ENCODE measurements around the gene CNTN1. TPM values are rescaled to one million over a fixed set of nuclear protein-coding genes. Genes with fewer than 3 reads are reported as not detected.

The CNTN1 gene
- total RNA-seq, 2 donors from 2014 or later, result 16.3 to 33.6 TPM

DNA sequence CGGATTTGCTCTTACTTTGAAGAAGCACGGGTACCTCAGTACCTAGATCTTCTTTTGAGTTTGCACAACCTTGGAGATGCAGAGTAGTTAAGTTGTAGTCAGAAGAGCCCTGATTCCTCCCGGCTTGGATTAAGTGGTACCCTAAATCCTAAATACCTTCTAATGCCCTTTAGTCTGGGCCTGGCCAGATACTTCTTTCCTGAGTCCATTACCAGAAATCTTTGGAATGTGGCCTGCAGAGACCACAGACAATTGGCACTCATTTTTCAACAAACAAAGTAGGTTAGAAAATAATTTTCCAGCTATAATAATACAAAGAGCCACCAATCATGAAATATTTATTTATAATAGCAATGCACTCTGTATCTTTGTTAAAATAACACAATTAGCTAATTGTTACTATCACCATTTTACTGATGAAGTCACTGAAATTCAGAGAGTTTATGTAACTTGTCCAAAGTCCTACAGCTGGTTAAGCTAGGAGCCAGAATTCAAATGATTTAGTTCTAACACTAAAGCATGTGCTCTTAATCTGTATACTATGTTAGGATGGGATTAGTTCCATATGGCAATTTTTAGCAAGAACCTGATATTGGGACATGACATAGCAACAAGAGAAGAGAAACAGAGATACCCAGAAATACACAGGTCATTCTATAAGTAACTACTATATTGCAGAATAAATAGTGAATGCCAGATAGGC, 363.8 kb downstream of the CNTN1 start:
- Histone ChIP-seq H3K9me3 (no peaks in the 10 kb centered on the region), H3K4me3 (no peak overlapping the region), H3K36me3 (no peaks in the 10 kb centered on the region), H3K27ac (no peak overlapping the region), H3K27me3 (replicated peaks; ENCODE audit: insufficient read depth) (no peaks in the 10 kb centered on the region), H3K4me1 (replicated peaks) (peaks cover 5% of the 10 kb centered on the region)
- WGBS, result 78% methylated on average over 3 of the region's 3 CpGs
- intact Hi-C loops (cut with DNase I), result no loop called here
- TF ChIP-seq CTCF (IDR thresholded peaks at IDR 0.05), result no peak
- no peak for TF ChIP-seq POLR2A (IDR thresholded peaks at IDR 0.05)
- TF ChIP-seq POLR2AphosphoS5 (IDR thresholded peaks at IDR 0.05), result no peak
- no peak for DNase-seq (ENCODE audit: low spot score)

- no peaks in the 10 kb centered on the region for H3K4me1 ChIP-seq (replicated peaks)
- H3K27ac ChIP-seq, result no peak overlapping the region
- H3K9me3 ChIP-seq, result no peaks in the 10 kb centered on the region
- no peak overlapping the region for H3K4me3 ChIP-seq
- H3K27me3 ChIP-seq (replicated peaks; ENCODE audit: insufficient read depth), result no peaks in the 10 kb centered on the region
- H3K36me3 ChIP-seq, result no peaks in the 10 kb centered on the region
- TF ChIP-seq CTCF (IDR thresholded peaks at IDR 0.05), result no peak
- no peak for TF ChIP-seq POLR2A (IDR thresholded peaks at IDR 0.05)
- TF ChIP-seq POLR2AphosphoS5 (IDR thresholded peaks at IDR 0.05), result no peak
- intact Hi-C loops (cut with DNase I), result no loop called here
- DNase-seq (ENCODE audit: low spot score), result no peak
Measured at GRCh38 chr12:41058266-41058665, 366.0 kb downstream of the CNTN1 start.

- intact Hi-C loops (cut with DNase I), result no loop called here
- no peaks in the 10 kb centered on the region for H3K4me1 ChIP-seq (replicated peaks)
- no peaks in the 10 kb centered on the region for H3K36me3 ChIP-seq
- H3K4me3 ChIP-seq, result no peak overlapping the region
- TF ChIP-seq POLR2A (IDR thresholded peaks at IDR 0.05), result no peak
- peak; percentile 85 for TF ChIP-seq POLR2AphosphoS5 (IDR thresholded peaks at IDR 0.05)
- H3K9me3 ChIP-seq, result no peaks in the 10 kb centered on the region
- H3K27me3 ChIP-seq (replicated peaks; ENCODE audit: insufficient read depth), result no peaks in the 10 kb centered on the region
- peak; percentile 72 for DNase-seq (ENCODE audit: low spot score)
- WGBS, result 23% methylated on average over 2 of the region's 2 CpGs
- H3K27ac ChIP-seq, result no peak overlapping the region
Measured at GRCh38 chr12:41061192-41061591, 369.0 kb downstream of the CNTN1 start.

DNA sequence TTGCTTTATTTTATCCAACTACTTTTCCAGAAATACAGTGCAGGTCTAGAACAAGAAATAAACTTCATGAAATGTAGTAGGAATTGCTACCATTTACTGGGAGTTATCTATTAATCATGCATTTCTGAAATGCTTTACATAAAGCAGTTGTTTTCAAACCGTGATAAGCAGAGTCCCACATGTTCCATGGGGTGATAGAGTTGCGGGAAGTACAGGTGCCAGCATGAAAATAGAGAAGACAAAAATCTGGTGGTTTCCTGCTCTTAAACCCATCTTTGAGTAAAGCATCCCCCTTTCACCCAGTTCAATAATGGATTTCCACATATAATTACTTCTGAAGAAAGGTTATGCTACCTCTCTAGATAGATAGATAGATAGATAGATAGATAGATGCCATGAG, 372.2 kb downstream of the CNTN1 start:
- 86% methylated on average over 2 of the region's 2 CpGs for WGBS
- intact Hi-C loops (cut with DNase I), result no loop called here
- TF ChIP-seq POLR2AphosphoS5 (IDR thresholded peaks at IDR 0.05) (no peak), CTCF (IDR thresholded peaks at IDR 0.05) (no peak), POLR2A (IDR thresholded peaks at IDR 0.05) (no peak)

DNA sequence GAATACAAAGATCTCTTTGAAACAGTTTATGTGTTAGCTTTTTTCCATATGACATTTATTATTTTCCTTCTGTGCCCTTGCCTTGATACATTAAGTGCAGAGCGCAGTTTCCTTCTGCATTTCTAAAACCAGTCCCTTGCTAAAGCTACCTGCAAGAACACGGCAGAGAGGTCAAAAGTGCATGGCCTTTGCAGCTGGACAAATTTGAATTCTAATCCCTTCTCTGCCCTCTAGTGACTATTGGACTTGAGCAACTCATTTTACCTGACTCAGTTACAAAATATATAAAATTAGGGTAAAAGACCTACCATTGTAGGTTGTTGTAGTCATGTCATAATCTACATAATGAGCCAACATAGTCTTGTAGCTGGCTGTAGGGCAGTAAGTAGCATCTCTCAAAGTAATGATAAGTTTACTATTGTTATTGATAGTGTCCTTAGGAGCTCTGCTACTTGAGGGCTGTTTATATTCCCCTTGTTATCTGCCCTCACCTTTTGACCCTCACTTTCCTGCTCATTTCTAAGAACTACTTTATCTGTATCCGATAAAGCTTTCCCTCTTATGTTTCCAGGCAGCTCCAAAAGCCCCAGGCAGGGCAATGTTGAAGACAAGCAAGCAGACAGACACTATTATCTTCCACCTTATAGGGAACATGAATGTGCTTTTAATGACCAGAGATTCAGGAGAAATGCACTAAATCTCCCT, 375.9 kb downstream of the CNTN1 start:
- Histone ChIP-seq H3K4me3 (no peak overlapping the region), H3K36me3 (no peaks in the 10 kb centered on the region), H3K4me1 (replicated peaks) (no peaks in the 10 kb centered on the region), H3K27ac (no peak overlapping the region), H3K27me3 (replicated peaks; ENCODE audit: insufficient read depth) (no peaks in the 10 kb centered on the region), H3K9me3 (no peaks in the 10 kb centered on the region)
- no peak for TF ChIP-seq POLR2A (IDR thresholded peaks at IDR 0.05)
- no peak for TF ChIP-seq POLR2AphosphoS5 (IDR thresholded peaks at IDR 0.05)
- no peak for TF ChIP-seq CTCF (IDR thresholded peaks at IDR 0.05)
- 63% methylated on average over 3 of the region's 3 CpGs for WGBS
- intact Hi-C loops (cut with DNase I), result no loop called here
- no peak for DNase-seq (ENCODE audit: low spot score)

More for the DNA sequence above, 372.2 kb downstream of the CNTN1 start:
- no peak for DNase-seq (ENCODE audit: low spot score)
- Histone ChIP-seq H3K27me3 (replicated peaks; ENCODE audit: insufficient read depth) (no peaks in the 10 kb centered on the region), H3K4me3 (no peak overlapping the region), H3K9me3 (no peaks in the 10 kb centered on the region), H3K27ac (no peak overlapping the region), H3K36me3 (no peaks in the 10 kb centered on the region), H3K4me1 (replicated peaks) (no peaks in the 10 kb centered on the region)

Data from prostate gland (tissue), 2 donors.